HG03469 (cell line): ENCODE measurements around the gene DPAGT1.

Source experiments
- ATAC-seq: cut with Tn5 transposase; IDR thresholded peaks from one replicate; pipeline ENCODE4 v1.9.1; 2021; ENCODE audit warnings: mild to moderate bottlenecking, moderate library complexity, moderate number of reproducible peaks; ENCODE audit not compliant: unreplicated experiment

Gene DPAGT1

GRCh38 chr11:119095066-119095880, 6.4 kb downstream of the DPAGT1 start:
- peak; percentile 65 for ATAC-seq

- peak; percentile 15 for ATAC-seq
These were observed 6.9 kb downstream of the DPAGT1 start for GRCh38 chr11:119094816-119095065.

GRCh38 chr11:119093942-119094815, 7.5 kb downstream of the DPAGT1 start:
- no peak for ATAC-seq

- no peak for ATAC-seq
These were observed 8.5 kb downstream of the DPAGT1 start for GRCh38 chr11:119092880-119093842.

GRCh38 chr11:119091966-119092879, 9.4 kb downstream of the DPAGT1 start:
- ATAC-seq = no peak

- no peak for ATAC-seq
These were observed 10.5 kb downstream of the DPAGT1 start for GRCh38 chr11:119091178-119091577.

GRCh38 chr11:119089319-119089718, 12.3 kb downstream of the DPAGT1 start:
- no peak for ATAC-seq

- ATAC-seq = no peak
These were observed 13.2 kb downstream of the DPAGT1 start for GRCh38 chr11:119088406-119088805.

- ATAC-seq = no peak
These were observed 13.9 kb downstream of the DPAGT1 start for GRCh38 chr11:119087747-119088241.

GRCh38 chr11:119087123-119087522, 14.5 kb downstream of the DPAGT1 start:
- ATAC-seq = no peak

- ATAC-seq = peak; percentile 11
These were observed 16.2 kb downstream of the DPAGT1 start for GRCh38 chr11:119085437-119085847.

- peak; percentile 65 for ATAC-seq
These were observed 16.8 kb downstream of the DPAGT1 start, which contains the start of gene HMBS for GRCh38 chr11:119084663-119085436. HMBS (plus strand) TSS chr11:119084881; CDS start chr11:119085034, 153 bp downstream.

GRCh38 chr11:119081682-119082260, 19.9 kb downstream of the DPAGT1 start:
- ATAC-seq = no peak

- ATAC-seq = no peak
These were observed 22.8 kb downstream of the DPAGT1 start for GRCh38 chr11:119078675-119079420.

- ATAC-seq = no peak
These were observed 23.8 kb downstream of the DPAGT1 start for GRCh38 chr11:119077839-119078238.

GRCh38 chr11:119067371-119068222, 34.1 kb downstream of the DPAGT1 start, which contains the start of gene VPS11:
VPS11 (plus strand) TSS chr11:119067818; CDS start chr11:119067824, 6 bp downstream.
- peak; percentile 60 for ATAC-seq

GRCh38 chr11:119065369-119065768, 36.3 kb downstream of the DPAGT1 start:
- ATAC-seq = no peak
